K562 (cell line): ENCODE measurements around the gene ANHX. TPM values are rescaled to one million over a fixed set of nuclear protein-coding genes. Genes with fewer than 3 reads are reported as not detected.

Experiments used
- ATAC-seq: fragments of 200-7000 bp; cut with Tn5 transposase; 3 replicates; pipeline ENCODE4 v1.9.1; 2020; ENCODE audit warnings: moderate library complexity
- BruUV-seq: library from RNA; stranded (reverse); fragments of 400-500 nt; replicated peaks from 2 replicates; lab custom pipeline; 2021; lab: Mats Ljungman, UMichigan
- CTCF ChIA-PET: fragments of 300-600 bp; formaldehyde crosslinking; extraction: SDS; loops from one replicate; lab custom pipeline; 2021; ENCODE audit warnings: low intra/inter-chr PET ratio; lab: Yijun Ruan, JAX
- POLR2A ChIA-PET: fragments of 300-600, 350-650 bp; sonication (Branson Sonifier 250); formaldehyde crosslinking; extraction: SDS; loops from one replicate; lab custom pipeline; 2021; ENCODE audit warnings: antibody characterized with exemption, inconsistent platforms; lab: Yijun Ruan, JAX
- DNase-seq, 4 experiments: peaks; one replicate each; pipeline versions ENCODE4 v3.0.0 to v3.0.0-alpha.2; 2011 to 2018; ENCODE audit warnings: low spot score in 3 of 4, mixed read lengths in 3 of 4; ENCODE audit errors: extremely low read depth in 1 of 4
- FAIRE-seq: peaks from 2 replicates; lab custom pipeline; 2011; peaks lifted over from hg19 to GRCh38; lab: Jason Lieb, UNC
- H2AFZ ChIP-seq: 2 replicates; pipeline ENCODE4 v1.6.0; 2011; ENCODE audit warnings: low read depth, low read length, control low read depth, inconsistent platforms
- H3K27ac ChIP-seq: fragments of 200-600 bp; 3 replicates; pipeline ENCODE4 v1.8.0; 2011; ENCODE audit warnings: low read depth, mild to moderate bottlenecking, control low read depth, inconsistent platforms, low read length, moderate library complexity, mixed read lengths; ENCODE audit errors: extremely low read depth
- H3K27me3 ChIP-seq, 2 experiments: fragments of 300-600 bp in 1 of 2; 2 replicates in 1 of 2; 3 replicates in 1 of 2; pipeline versions ENCODE4 v1.6.0 to v1.8.0; 2011; ENCODE audit warnings: inconsistent platforms in 2 of 2, low read length in 2 of 2, mild to moderate bottlenecking in 1 of 2, mixed read lengths in 1 of 2, moderate library complexity in 1 of 2; ENCODE audit not compliant: control insufficient read depth in 2 of 2, insufficient read depth in 2 of 2
- H3K36me3 ChIP-seq: fragments of 300-600 bp; 3 replicates; pipeline ENCODE4 v1.8.0; 2011; ENCODE audit warnings: mild to moderate bottlenecking, low read length, inconsistent platforms; ENCODE audit not compliant: control insufficient read depth, insufficient read depth
- H3K4me1 ChIP-seq, 2 experiments: fragments of 200-600 bp in 1 of 2; replicated peaks in 1 of 2; 2 replicates in 1 of 2; 3 replicates in 1 of 2; pipeline versions ENCODE4 v1.5.1 to v1.8.0; 2011; ENCODE audit warnings: inconsistent platforms in 2 of 2, low read length in 2 of 2, mild to moderate bottlenecking in 1 of 2, mixed read lengths in 1 of 2, moderate library complexity in 1 of 2; ENCODE audit not compliant: control insufficient read depth in 2 of 2, insufficient read depth in 2 of 2
- H3K4me2 ChIP-seq: 2 replicates; pipeline ENCODE4 v1.6.1; 2011; ENCODE audit warnings: low read length, control low read depth, inconsistent platforms, mixed read lengths; ENCODE audit not compliant: insufficient read depth
- H3K4me3 ChIP-seq: fragments of 200-600 bp; sonication (generic), shearing (Covaris generic); 2 replicates; pipeline ENCODE4 v1.5.1; 2016; ENCODE audit warnings: control low read depth, inconsistent platforms
- H3K79me2 ChIP-seq: fragments of 200-600 bp; 3 replicates; pipeline ENCODE4 v1.8.0; 2011; ENCODE audit warnings: low read length, inconsistent platforms; ENCODE audit not compliant: control insufficient read depth, insufficient read depth
- H3K9ac ChIP-seq, 2 experiments: 2 replicates each; pipeline versions ENCODE4 v1.6.0 to v1.6.1; 2011; ENCODE audit warnings: low read depth in 2 of 2, low read length in 2 of 2, control low read depth in 1 of 2, inconsistent platforms in 1 of 2, mild to moderate bottlenecking in 1 of 2, mixed read lengths in 1 of 2; ENCODE audit not compliant: insufficient read depth in 1 of 2
- H3K9me1 ChIP-seq: one replicate; pipeline ENCODE4 v1.6.0; 2011; ENCODE audit warnings: inconsistent platforms, mild to moderate bottlenecking, low read length, moderate library complexity; ENCODE audit not compliant: control insufficient read depth, insufficient read depth
- H3K9me3 ChIP-seq: replicated peaks from 2 replicates; pipeline ENCODE4 v1.5.1; 2011; ENCODE audit warnings: low read depth, low read length, inconsistent platforms; ENCODE audit not compliant: control insufficient read depth, insufficient read depth
- H4K20me1 ChIP-seq: replicated peaks from 2 replicates; pipeline ENCODE4 v1.6.1; 2011; ENCODE audit warnings: low read length, inconsistent platforms, mixed read lengths; ENCODE audit not compliant: control insufficient read depth, insufficient read depth
- KAT2B ChIP-seq: IDR thresholded peaks from one replicate; pipeline ENCODE4 v1.6.1; 2012; ENCODE audit warnings: low read depth, mild to moderate bottlenecking, control low read depth, inconsistent platforms, low read length, moderate library complexity
- MYC ChIP-seq, 2 experiments: fragments of 250-450 bp in 1 of 2; sonication (Bioruptor Pico) in 1 of 2; IDR thresholded peaks; 2 replicates each; pipeline versions ENCODE4 v1.5.1 to v1.6.1; 2012 to 2021; ENCODE audit warnings: low read depth in 2 of 2, borderline replicate concordance in 1 of 2, improper control_type of control experiment in 1 of 2, low read length in 1 of 2, mild to moderate bottlenecking in 1 of 2, moderate library complexity in 1 of 2
- NRF1 ChIP-seq, 2 experiments: fragments of 450-650 bp; IDR thresholded peaks in 1 of 2; conservative IDR thresholded peaks in 1 of 2; 2 replicates each; pipeline ENCODE4 v1.6.1; 2014; ENCODE audit warnings: mild to moderate bottlenecking in 2 of 2
- RBM14 ChIP-seq: fragments of 200-400 bp; formaldehyde crosslinking; IDR thresholded peaks from 2 replicates; pipeline ENCODE4 v1.6.1; 2018; ENCODE audit warnings: low read depth, mild to moderate bottlenecking, low read length, moderate library complexity, borderline replicate concordance; ENCODE audit not compliant: insufficient read depth
- RUNX1 ChIP-seq: sonication (generic); IDR thresholded peaks from 2 replicates; pipeline ENCODE4 v1.6.1; 2016; ENCODE audit warnings: antibody characterized with exemption, low read depth
- TAL1 ChIP-seq: fragments of 450-650 bp; IDR thresholded peaks from 2 replicates; pipeline ENCODE4 v1.6.1; 2016; ENCODE audit warnings: mild to moderate bottlenecking
- TFAM ChIP-seq: fragments of 250-450 bp; sonication (Bioruptor Pico); conservative IDR thresholded peaks from 2 replicates; pipeline ENCODE4 v1.5.0; 2021; ENCODE audit warnings: mild to moderate bottlenecking, moderate library complexity
- U2AF2 ChIP-seq: fragments of 200-400 bp; formaldehyde crosslinking; optimal IDR thresholded peaks from 2 replicates; pipeline ENCODE3; 2017; ENCODE audit warnings: low read depth, mild to moderate bottlenecking, low read length
- ZNF583 ChIP-seq: fragments of 250-450 bp; sonication (Bioruptor Pico); IDR thresholded peaks from 2 replicates; pipeline ENCODE4 v1.4.0; 2020
- ZNF785 ChIP-seq: fragments of 250-450 bp; sonication (Bioruptor Pico); IDR thresholded peaks from 2 replicates; pipeline ENCODE4 v1.4.0; 2020; ENCODE audit warnings: mild to moderate bottlenecking
- WGBS: fragments of 100-300 bp; shearing (Covaris generic); methylation state at CpG from one replicate; pipeline ENCODE4 v1.1.6; 2016; ENCODE audit warnings: low coverage, mixed read lengths; ENCODE audit not compliant: insufficient coverage; ENCODE audit errors: missing lambda C conversion rate; 5-methylcytosine and 5-hydroxymethylcytosine counted together
- in situ Hi-C: fragments of 300-500 bp; cut with MboI; formaldehyde crosslinking; loops from 4 replicates; pipeline ENCODE4 v1.15.0; 2018; ENCODE audit warnings: inconsistent platforms, mixed read lengths
- intact Hi-C: fragments of 100-400 bp; cut with micrococcal nuclease; formaldehyde crosslinking; loops from 2 replicates; pipeline ENCODE4 v1.14.2; 2022
- polyA plus RNA-seq, 8 experiments: library from polyadenylated mRNA; depleted of rRNA in 4 of 8; stranded (reverse) in 5 of 8; unstranded in 3 of 8; fragments of >200 nt; fragmentation: Nextera tagmentation in 2 of 8; fragmentation: Illumina TruSeq in 1 of 8; extraction: Ambion mirVana in 2 of 8; extraction: Trizol in 1 of 8; gene quantifications; 2 replicates each; pipeline versions ENCODE4 v1.2.1 to v1.2.3, GENCODE V29; 2011 to 2014; ENCODE audit warnings: inconsistent platforms in 1 of 8, missing spikeins in 1 of 8
- total RNA-seq, 7 experiments: library from RNA; depleted of rRNA in 6 of 7; stranded (reverse); fragments of >200 nt in 6 of 7; fragmentation: Illumina TruSeq in 2 of 7; extraction: Trizol in 2 of 7; gene quantifications; 2 replicates each; pipeline versions ENCODE4 v1.2.1 to v1.2.3, GENCODE V29; 2011 to 2021; ENCODE audit warnings: low replicate concordance in 1 of 7
- TF ChIP-seq, protein P1 (sequence below): fragments of 450-650 bp; formaldehyde crosslinking; IDR thresholded peaks from 2 replicates; pipeline ENCODE4 v1.4.0; 2020; ENCODE audit warnings: mild to moderate bottlenecking, mixed read lengths
- TF ChIP-seq, protein P2 (sequence below): fragments of 450-650 bp; IDR thresholded peaks from 2 replicates; pipeline ENCODE4 v1.6.1; 2016; ENCODE audit warnings: mild to moderate bottlenecking

ANHX gene
- total and polyA plus RNA-seq, 9 of the 15 experiments (the other 6 are each of a cell fraction or from before 2014, with no cell fraction given) = not detected

DNA sequence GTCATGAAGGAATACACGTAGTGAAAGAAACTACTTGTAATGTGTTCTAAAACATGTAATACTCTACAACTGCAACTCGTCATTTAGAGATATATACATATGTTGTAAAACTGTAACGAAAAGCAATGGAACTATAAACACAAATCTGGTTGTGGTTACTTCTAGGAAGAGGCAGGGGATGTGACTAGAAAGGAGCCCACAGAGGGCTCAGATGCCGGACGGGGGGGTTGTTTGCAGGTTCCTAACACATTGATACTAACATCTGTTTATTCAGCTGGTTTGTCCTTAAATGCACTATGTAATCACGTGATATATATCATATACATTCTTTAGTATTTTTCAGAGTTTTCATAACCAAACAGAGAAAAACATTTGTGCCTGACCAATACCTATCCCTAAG, 16.1 kb upstream of the ANHX start:
- Histone ChIP-seq H3K36me3 (no peaks in the 10 kb centered on the region), H3K9me1 (no peaks in the 10 kb centered on the region), H3K4me2 (no peak overlapping the region), H4K20me1 (no peaks in the 10 kb centered on the region), H3K9me3 (no peaks in the 10 kb centered on the region), H3K9ac (no peak overlapping the region), H2AFZ (no peak overlapping the region), H3K27me3 (no peaks in the 10 kb centered on the region), H3K4me3 (no peak overlapping the region), H3K79me2 (no peaks in the 10 kb centered on the region), H3K4me1 (no peaks in the 10 kb centered on the region), H3K27ac (no peak overlapping the region)
- TF ChIP-seq, protein P1, sequence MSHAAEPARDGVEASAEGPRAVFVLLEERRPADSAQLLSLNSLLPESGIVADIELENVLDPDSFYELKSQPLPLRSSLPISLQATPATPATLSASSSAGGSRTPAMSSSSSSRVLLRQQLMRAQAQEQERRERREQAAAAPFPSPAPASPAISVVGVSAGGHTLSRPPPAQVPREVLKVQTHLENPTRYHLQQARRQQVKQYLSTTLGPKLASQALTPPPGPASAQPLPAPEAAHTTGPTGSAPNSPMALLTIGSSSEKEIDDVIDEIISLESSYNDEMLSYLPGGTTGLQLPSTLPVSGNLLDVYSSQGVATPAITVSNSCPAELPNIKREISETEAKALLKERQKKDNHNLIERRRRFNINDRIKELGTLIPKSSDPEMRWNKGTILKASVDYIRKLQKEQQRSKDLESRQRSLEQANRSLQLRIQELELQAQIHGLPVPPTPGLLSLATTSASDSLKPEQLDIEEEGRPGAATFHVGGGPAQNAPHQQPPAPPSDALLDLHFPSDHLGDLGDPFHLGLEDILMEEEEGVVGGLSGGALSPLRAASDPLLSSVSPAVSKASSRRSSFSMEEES (CRISPR knock-in tag) = peak; percentile 84
- TF ChIP-seq NRF1 (conservative IDR thresholded peaks at IDR 0.05 in 1 of 2, IDR thresholded peaks at IDR 0.05 in 1 of 2) = no peak
- BruUV-seq = no TSS peak
- no peak for DNase-seq
- in situ Hi-C loops = no loop called here
- no peak for ATAC-seq
- POLR2A ChIA-PET = interaction anchor here (0.6 kb wide), 1 partner anchor 171 kb away, joined by 3 read pairs; no protein-coding TSS in a partner anchor
- FAIRE-seq = no peak
- CTCF ChIA-PET = no interaction called here
- intact Hi-C loops = no loop called here
- 1% methylated on average over 6 of the region's 6 CpGs for WGBS

DNA sequence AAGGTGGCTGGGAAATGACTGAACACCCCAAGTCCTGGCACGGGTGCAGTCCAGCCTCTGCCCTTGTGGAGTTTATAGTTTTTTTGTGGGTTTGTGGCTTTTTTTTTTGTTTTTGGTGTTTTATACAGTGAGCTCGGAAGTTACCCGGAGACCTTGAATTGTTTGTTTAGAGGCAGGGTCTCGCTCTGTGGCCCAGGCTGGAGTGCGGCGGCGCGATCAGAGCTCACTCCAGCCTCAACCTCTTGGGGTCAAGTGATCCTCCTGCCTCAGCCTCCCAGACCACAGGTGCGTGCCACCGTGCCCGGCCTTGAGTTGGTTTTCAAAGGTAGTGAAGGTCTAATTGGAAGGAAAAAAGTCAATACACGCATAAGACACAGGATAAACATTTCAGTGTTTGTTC, 879 bp upstream of the ANHX start:
- no peak for DNase-seq
- no TSS peak for BruUV-seq
- Histone ChIP-seq H3K27ac (no peak overlapping the region), H3K27me3 (no peaks in the 10 kb centered on the region), H4K20me1 (no peaks in the 10 kb centered on the region), H2AFZ (no peak overlapping the region), H3K9me1 (no peaks in the 10 kb centered on the region), H3K36me3 (no peaks in the 10 kb centered on the region), H3K4me2 (no peak overlapping the region), H3K9ac (no peak overlapping the region), H3K4me3 (no peak overlapping the region), H3K4me1 (no peaks in the 10 kb centered on the region), H3K79me2 (no peaks in the 10 kb centered on the region), H3K9me3 (no peaks in the 10 kb centered on the region; the same call in 1 of the 2 replicates)
- ChIA-PET POLR2A (no interaction called here), CTCF (no interaction called here)
- WGBS = 14% methylated on average over 11 of the region's 12 CpGs
- intact Hi-C loops (no loop called here), in situ Hi-C loops (no loop called here)
- ATAC-seq = no peak
- FAIRE-seq = no peak
- TF ChIP-seq TAL1 (no peak), TFAM (CRISPR knock-in tag) (no peak), U2AF2 (no peak), RBM14 (no peak), KAT2B (no peak), ZNF785 (CRISPR knock-in tag) (no peak), RUNX1 (no peak), ZNF583 (no peak), MYC (IDR thresholded peaks at IDR 0.05; ENCODE audit: low read depth, low read length) (no peak), MYC (CRISPR knock-in tag; IDR thresholded peaks at IDR 0.05; ENCODE audit: borderline replicate concordance, low read depth) (no peak)
- TF ChIP-seq, protein P2, sequence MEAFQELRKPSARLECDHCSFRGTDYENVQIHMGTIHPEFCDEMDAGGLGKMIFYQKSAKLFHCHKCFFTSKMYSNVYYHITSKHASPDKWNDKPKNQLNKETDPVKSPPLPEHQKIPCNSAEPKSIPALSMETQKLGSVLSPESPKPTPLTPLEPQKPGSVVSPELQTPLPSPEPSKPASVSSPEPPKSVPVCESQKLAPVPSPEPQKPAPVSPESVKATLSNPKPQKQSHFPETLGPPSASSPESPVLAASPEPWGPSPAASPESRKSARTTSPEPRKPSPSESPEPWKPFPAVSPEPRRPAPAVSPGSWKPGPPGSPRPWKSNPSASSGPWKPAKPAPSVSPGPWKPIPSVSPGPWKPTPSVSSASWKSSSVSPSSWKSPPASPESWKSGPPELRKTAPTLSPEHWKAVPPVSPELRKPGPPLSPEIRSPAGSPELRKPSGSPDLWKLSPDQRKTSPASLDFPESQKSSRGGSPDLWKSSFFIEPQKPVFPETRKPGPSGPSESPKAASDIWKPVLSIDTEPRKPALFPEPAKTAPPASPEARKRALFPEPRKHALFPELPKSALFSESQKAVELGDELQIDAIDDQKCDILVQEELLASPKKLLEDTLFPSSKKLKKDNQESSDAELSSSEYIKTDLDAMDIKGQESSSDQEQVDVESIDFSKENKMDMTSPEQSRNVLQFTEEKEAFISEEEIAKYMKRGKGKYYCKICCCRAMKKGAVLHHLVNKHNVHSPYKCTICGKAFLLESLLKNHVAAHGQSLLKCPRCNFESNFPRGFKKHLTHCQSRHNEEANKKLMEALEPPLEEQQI = no peak
